Mesendoderm (in vitro differentiated cells): ENCODE results near the gene SNF8.

Experiments used
- DNase-seq: peaks from one replicate; pipeline ENCODE4 v3.0.0; 2013
- H2AK5ac ChIP-seq: 2 replicates; pipeline ENCODE4 v1.6.1; 2013; ENCODE audit warnings: low read length, inconsistent platforms
- H2BK120ac ChIP-seq: 2 replicates; pipeline ENCODE4 v1.6.1; 2013; ENCODE audit warnings: low read depth, mild to moderate bottlenecking, low read length, moderate library complexity, mixed read lengths
- H2BK15ac ChIP-seq: replicated peaks from 2 replicates; pipeline ENCODE4 v1.6.1; 2013; ENCODE audit warnings: low read depth, mild to moderate bottlenecking, moderate library complexity
- H2BK5ac ChIP-seq: 2 replicates; pipeline ENCODE4 v1.6.1; 2013; ENCODE audit warnings: low read length, inconsistent platforms
- H3K18ac ChIP-seq: 2 replicates; pipeline ENCODE4 v1.6.1; 2013; ENCODE audit warnings: mild to moderate bottlenecking, low read length, mixed read lengths
- H3K23ac ChIP-seq: one replicate; pipeline ENCODE4 v1.6.1; 2013; ENCODE audit warnings: low read length
- H3K27ac ChIP-seq: 2 replicates; pipeline ENCODE4 v1.5.1; 2013; ENCODE audit warnings: low read depth, mild to moderate bottlenecking, inconsistent platforms, low read length, moderate library complexity
- H3K27me3 ChIP-seq: 2 replicates; pipeline ENCODE4 v1.6.1; 2013; ENCODE audit warnings: low read length, control low read depth, mild to moderate bottlenecking, inconsistent platforms; ENCODE audit not compliant: insufficient read depth, poor library complexity
- H3K36me3 ChIP-seq: 2 replicates; pipeline ENCODE4 v1.6.1; 2013; ENCODE audit warnings: low read length, inconsistent platforms; ENCODE audit not compliant: control insufficient read depth, insufficient read depth
- H3K4ac ChIP-seq: one replicate; pipeline ENCODE4 v1.6.1; 2013; ENCODE audit warnings: low read depth, mild to moderate bottlenecking, low read length, moderate library complexity
- H3K4me1 ChIP-seq: 2 replicates; pipeline ENCODE4 v1.6.1; 2013; ENCODE audit warnings: low read depth, low read length, inconsistent platforms; ENCODE audit not compliant: control insufficient read depth
- H3K4me2 ChIP-seq: 2 replicates; pipeline ENCODE4 v1.6.1; 2013; ENCODE audit warnings: low read length
- H3K4me3 ChIP-seq: 2 replicates; pipeline ENCODE4 v1.5.1; 2013; ENCODE audit warnings: mild to moderate bottlenecking, low read length
- H3K56ac ChIP-seq: one replicate; pipeline ENCODE4 v1.6.1; 2013; ENCODE audit warnings: low read length
- H3K79me1 ChIP-seq: 2 replicates; pipeline ENCODE4 v1.6.1; 2013; ENCODE audit warnings: low read length, inconsistent platforms
- H3K79me2 ChIP-seq: 2 replicates; pipeline ENCODE4 v1.6.1; 2013; ENCODE audit warnings: mild to moderate bottlenecking, low read length; ENCODE audit not compliant: control insufficient read depth, insufficient read depth
- H3K9ac ChIP-seq: 2 replicates; pipeline ENCODE4 v1.6.1; 2013; ENCODE audit warnings: low read length, inconsistent platforms
- H4K5ac ChIP-seq: one replicate; pipeline ENCODE4 v1.6.1; 2013; ENCODE audit warnings: low read length
- H4K8ac ChIP-seq: one replicate; pipeline ENCODE4 v1.6.1; 2013; ENCODE audit warnings: low read depth, mild to moderate bottlenecking, control low read depth, low read length, moderate library complexity
- WGBS: extraction: QIAGEN DNeasy Blood & Tissue Kit; methylation state at CpG from one replicate; pipeline ENCODE4 v1.1.7; 2013; ENCODE audit warnings: low lambda C conversion rate, missing lambda C conversion rate; ENCODE audit not compliant: insufficient coverage; ENCODE audit errors: extremely low coverage; 5-methylcytosine and 5-hydroxymethylcytosine counted together

Gene SNF8

DNA sequence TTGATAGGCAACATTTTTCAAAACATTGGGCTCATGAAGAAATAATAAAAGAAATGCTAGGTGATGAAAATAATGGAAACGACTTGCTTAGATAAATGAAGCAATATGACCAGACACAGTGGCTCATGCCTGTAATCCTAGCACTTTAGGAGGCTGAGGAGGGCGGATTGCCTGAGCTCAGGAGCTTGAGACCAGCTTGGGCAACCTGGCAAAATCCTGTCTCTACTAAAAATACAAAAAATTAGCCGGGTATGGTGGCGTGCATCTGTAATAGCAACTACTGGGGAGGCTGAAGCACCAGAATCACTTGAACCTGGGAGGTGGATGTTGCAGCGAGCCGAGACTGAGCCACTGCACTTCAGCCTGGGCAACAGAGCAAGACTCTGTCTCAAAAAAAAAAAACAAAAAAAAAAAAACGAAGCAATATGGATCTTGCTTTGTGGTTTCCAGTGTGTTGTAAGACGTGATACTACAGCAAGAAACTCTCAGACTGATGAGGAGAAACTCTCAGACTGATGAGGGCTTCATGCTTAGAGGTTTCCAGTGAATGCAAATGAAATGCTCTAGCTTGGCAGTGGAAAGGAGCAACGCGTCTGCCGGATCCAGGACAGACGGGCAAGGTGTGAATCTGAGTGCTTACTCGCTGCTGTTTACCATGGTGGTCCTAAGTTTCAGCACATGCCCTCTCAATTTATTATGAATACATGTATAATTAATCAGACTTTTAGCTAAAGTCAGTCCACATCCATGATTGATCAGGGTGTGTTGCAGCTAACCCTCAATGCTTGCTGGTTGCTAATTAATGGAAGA is 41.0 kb upstream of the SNF8 start:
- no CpG with 5 or more reads among the region's 13 CpGs for WGBS
- no peak overlapping the region for H4K8ac ChIP-seq
- no peak overlapping the region for H3K18ac ChIP-seq
- no peak overlapping the region for H3K4ac ChIP-seq
- DNase-seq: no peak
- no peak overlapping the region for H2BK15ac ChIP-seq
- H3K27me3 ChIP-seq: no peaks in the 10 kb centered on the region
- no peak overlapping the region for H4K5ac ChIP-seq
- no peak overlapping the region for H3K56ac ChIP-seq
- no peak overlapping the region for H3K9ac ChIP-seq
- no peaks in the 10 kb centered on the region for H3K79me1 ChIP-seq
- no peaks in the 10 kb centered on the region for H3K36me3 ChIP-seq
- no peak overlapping the region for H3K27ac ChIP-seq
- H3K4me1 ChIP-seq: peaks cover under 1% of the 10 kb centered on the region
- H3K23ac ChIP-seq: no peak overlapping the region
- H3K4me2 ChIP-seq: no peak overlapping the region
- H2BK5ac ChIP-seq: no peak overlapping the region
- no peak overlapping the region for H3K4me3 ChIP-seq
- no peaks in the 10 kb centered on the region for H3K79me2 ChIP-seq
- H2BK120ac ChIP-seq: no peak overlapping the region
- H2AK5ac ChIP-seq: no peak overlapping the region

DNA sequence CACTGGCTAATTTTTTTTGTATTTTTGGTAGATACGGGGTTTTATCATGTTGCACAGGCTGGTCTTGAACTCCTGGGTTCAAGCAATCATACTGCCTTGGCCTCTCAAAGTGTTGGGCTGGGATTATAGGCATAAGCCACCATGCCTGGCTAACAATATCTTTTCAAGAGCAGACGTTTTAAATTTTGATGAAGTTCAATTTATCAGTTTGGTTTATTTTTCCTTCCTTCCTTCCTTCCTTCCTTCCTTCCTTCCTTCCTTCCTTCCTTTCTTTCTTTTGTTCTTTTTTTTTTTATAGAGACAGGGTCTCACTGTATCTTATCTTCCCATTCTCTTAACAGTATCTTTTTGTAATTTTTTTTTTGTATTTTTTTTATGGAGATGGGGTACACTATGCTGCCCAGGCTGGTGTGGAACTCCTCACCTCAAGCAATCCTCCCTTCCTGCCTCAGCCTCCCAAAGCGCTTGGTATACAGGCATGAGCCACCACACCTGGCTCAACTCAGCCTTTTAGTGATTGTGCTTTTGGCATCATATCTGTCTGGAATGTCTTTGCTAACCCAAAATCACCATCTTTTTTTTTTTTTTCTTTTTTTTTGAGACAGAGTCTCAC is 37.4 kb upstream of the SNF8 start:
- Histone ChIP-seq H2BK120ac (no peak overlapping the region), H3K36me3 (no peaks in the 10 kb centered on the region), H2AK5ac (no peak overlapping the region), H4K8ac (no peak overlapping the region), H3K27me3 (no peaks in the 10 kb centered on the region), H3K18ac (no peak overlapping the region), H3K4ac (no peak overlapping the region), H3K9ac (no peak overlapping the region), H3K79me1 (no peaks in the 10 kb centered on the region), H3K4me1 (no peaks in the 10 kb centered on the region), H3K4me3 (no peak overlapping the region), H2BK5ac (no peak overlapping the region), H3K4me2 (no peak overlapping the region), H3K27ac (no peak overlapping the region), H4K5ac (no peak overlapping the region), H3K23ac (no peak overlapping the region), H3K56ac (no peak overlapping the region), H2BK15ac (no peak overlapping the region), H3K79me2 (no peaks in the 10 kb centered on the region)
- no peak for DNase-seq
- no CpG with 5 or more reads among the region's 3 CpGs for WGBS

DNA sequence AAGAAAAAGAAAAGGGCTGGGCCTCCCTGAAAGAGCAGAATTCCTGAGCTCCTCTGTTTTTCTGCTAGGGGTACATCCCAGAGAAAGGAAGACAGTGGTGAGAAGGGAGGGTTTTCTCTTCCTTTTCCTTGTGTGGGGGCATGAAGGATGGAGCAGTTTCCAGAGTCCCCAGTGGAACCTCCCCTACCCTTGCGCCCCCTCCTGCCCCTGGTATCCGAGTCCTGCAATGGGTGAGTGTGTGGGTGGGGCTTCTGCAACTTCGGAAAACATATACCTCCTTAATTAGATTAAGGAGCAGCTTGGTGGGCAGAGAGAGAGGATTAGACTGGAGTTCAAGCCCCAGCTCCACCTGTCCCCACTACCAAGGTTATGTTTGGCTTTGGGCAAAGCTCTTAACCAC is 29.2 kb upstream of the SNF8 start:
- Histone ChIP-seq H3K4me2 (no peak overlapping the region), H3K27me3 (no peaks in the 10 kb centered on the region), H3K4me1 (peaks cover 2% of the 10 kb centered on the region), H3K23ac (no peak overlapping the region), H3K4ac (no peak overlapping the region), H2BK15ac (no peak overlapping the region), H3K56ac (no peak overlapping the region), H4K8ac (no peak overlapping the region), H3K79me2 (no peaks in the 10 kb centered on the region), H3K79me1 (no peaks in the 10 kb centered on the region), H3K9ac (no peak overlapping the region), H3K36me3 (no peaks in the 10 kb centered on the region), H3K27ac (no peak overlapping the region), H2BK120ac (no peak overlapping the region), H3K4me3 (no peak overlapping the region), H4K5ac (no peak overlapping the region), H2AK5ac (no peak overlapping the region), H3K18ac (no peak overlapping the region), H2BK5ac (no peak overlapping the region)
- WGBS: no CpG with 5 or more reads among the region's 3 CpGs
- no peak for DNase-seq

DNA sequence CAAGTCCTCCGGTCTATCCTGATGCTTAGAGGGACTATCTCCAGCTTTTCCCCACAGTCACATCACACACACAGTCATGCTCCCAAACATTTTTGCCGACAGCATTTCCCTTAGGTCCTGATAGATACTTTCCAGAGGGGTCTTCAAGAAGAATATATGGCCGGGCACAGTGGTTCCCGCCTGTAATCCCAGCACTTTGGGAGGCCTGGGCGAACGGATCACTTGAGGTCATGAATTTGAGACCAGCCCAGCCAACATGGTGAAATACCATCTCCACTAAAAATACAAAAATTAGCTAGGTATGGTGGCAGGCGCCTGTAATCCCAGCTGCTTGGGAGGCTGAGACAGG is 28.1 kb upstream of the SNF8 start:
- H3K79me1 ChIP-seq: no peaks in the 10 kb centered on the region
- no peak overlapping the region for H3K4me2 ChIP-seq
- no peak overlapping the region for H2BK5ac ChIP-seq
- DNase-seq: no peak
- no peak overlapping the region for H3K4me3 ChIP-seq
- H3K27me3 ChIP-seq: no peaks in the 10 kb centered on the region
- no peaks in the 10 kb centered on the region for H3K79me2 ChIP-seq
- H3K23ac ChIP-seq: no peak overlapping the region
- no peak overlapping the region for H2BK15ac ChIP-seq
- peaks cover 2% of the 10 kb centered on the region for H3K4me1 ChIP-seq
- peak overlapping the region; percentile 82 for H3K27ac ChIP-seq
- no peak overlapping the region for H2BK120ac ChIP-seq
- H4K5ac ChIP-seq: no peak overlapping the region
- no CpG with 5 or more reads among the region's 7 CpGs for WGBS
- H3K9ac ChIP-seq: no peak overlapping the region
- H2AK5ac ChIP-seq: no peak overlapping the region
- no peak overlapping the region for H4K8ac ChIP-seq
- H3K56ac ChIP-seq: peak overlapping the region; percentile 54
- H3K36me3 ChIP-seq: no peaks in the 10 kb centered on the region
- H3K18ac ChIP-seq: peak overlapping the region; percentile 15
- H3K4ac ChIP-seq: peak overlapping the region; percentile 2

DNA sequence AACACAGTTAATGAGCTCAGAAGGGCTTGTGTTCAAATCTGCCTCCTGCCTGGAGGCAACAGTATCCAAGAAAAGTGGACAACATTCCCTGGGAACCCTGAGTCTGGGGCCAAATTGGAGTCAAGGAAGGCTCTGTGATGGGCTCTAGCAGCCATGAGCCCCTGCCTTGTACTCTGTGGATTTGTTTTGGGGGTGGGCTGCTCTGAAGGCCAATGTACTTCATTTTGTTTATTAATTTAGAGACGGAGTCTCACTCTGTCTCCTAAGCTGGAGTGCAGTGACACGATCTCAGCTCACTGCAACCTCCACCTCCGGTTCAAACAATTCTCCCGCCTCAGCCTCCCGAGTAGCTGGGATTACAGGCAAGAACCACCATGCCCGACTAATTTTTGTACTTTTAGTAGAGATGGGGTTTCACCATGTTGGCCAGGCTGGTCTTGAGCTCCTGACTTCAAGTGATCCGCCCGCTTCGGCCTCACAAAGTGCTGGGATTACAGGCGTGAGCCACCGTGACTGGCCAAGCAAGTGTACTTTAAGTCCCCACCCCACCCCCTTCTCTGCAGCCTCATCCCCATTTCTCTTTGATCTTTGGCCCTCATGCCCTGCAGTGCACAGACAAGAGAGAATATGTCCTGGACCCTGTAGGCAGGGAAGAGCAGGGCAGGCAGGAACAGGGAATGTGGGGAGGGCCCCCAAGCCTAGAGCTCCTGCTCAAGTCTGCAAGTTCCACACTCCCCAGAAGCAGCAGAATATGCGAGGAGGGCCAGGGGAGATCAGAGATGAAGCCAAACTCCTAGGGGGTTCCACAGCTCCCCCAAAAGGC is 26.4 kb upstream of the SNF8 start:
- no peak overlapping the region for H3K4ac ChIP-seq

More for the DNA sequence above, 26.4 kb upstream of the SNF8 start:
- Histone ChIP-seq H4K8ac (no peak overlapping the region), H3K9ac (no peak overlapping the region), H3K27ac (peak overlapping the region; percentile 82), H3K4me3 (no peak overlapping the region), H2BK120ac (no peak overlapping the region), H3K18ac (peak overlapping the region; percentile 28), H3K4me2 (no peak overlapping the region), H3K56ac (peak overlapping the region; percentile 62), H3K79me2 (no peaks in the 10 kb centered on the region), H3K23ac (no peak overlapping the region), H2AK5ac (no peak overlapping the region), H2BK5ac (no peak overlapping the region), H4K5ac (no peak overlapping the region), H3K36me3 (no peaks in the 10 kb centered on the region), H2BK15ac (no peak overlapping the region), H3K4me1 (peaks cover 2% of the 10 kb centered on the region), H3K79me1 (no peaks in the 10 kb centered on the region), H3K27me3 (no peaks in the 10 kb centered on the region)
- DNase-seq: peak; percentile 59
- WGBS: no CpG with 5 or more reads among the region's 12 CpGs
